H1 (cell line): ENCODE results near the gene KISS1R. TPM values are rescaled to one million over a fixed set of nuclear protein-coding genes. Genes with fewer than 3 reads are reported as not detected.

ENCODE experiments used
- CTCF ChIA-PET: fragments of 300-600 bp; sonication (Branson Sonifier 250); formaldehyde crosslinking; loops from one replicate; lab custom pipeline; 2021; ENCODE audit not compliant: partially characterized antibody; lab: Charles Lee
- POLR2A ChIA-PET: fragments of 300-600 bp; sonication (Branson Sonifier 250); formaldehyde crosslinking; loops from one replicate; lab custom pipeline; 2021; ENCODE audit warnings: inconsistent platforms; ENCODE audit not compliant: partially characterized antibody; lab: Charles Lee
- DNase-seq, 2 experiments: peaks; one replicate each; pipeline versions ENCODE4 v3.0.0 to v3.0.0-alpha.2; 2010 to 2022; ENCODE audit warnings: low spot score in 2 of 2, low read depth in 1 of 2, mixed read lengths in 1 of 2
- FAIRE-seq: peaks from 2 replicates; lab custom pipeline; 2011; peaks lifted over from hg19 to GRCh38; lab: Jason Lieb, UNC
- H2AFZ ChIP-seq: 2 replicates; pipeline ENCODE4 v1.8.1; 2012; ENCODE audit warnings: low read length, inconsistent platforms
- H2AK5ac ChIP-seq: 2 replicates; pipeline ENCODE4 v1.6.1; 2013; ENCODE audit warnings: low read depth, low read length
- H2BK120ac ChIP-seq: replicated peaks from 2 replicates; pipeline ENCODE3; 2013; ENCODE audit warnings: low read depth, low read length, inconsistent platforms
- H2BK12ac ChIP-seq: 2 replicates; pipeline ENCODE4 v1.6.1; 2013; ENCODE audit warnings: low read depth, low read length
- H2BK15ac ChIP-seq: 2 replicates; pipeline ENCODE4 v1.6.1; 2013; ENCODE audit warnings: low read length
- H2BK20ac ChIP-seq: 2 replicates; pipeline ENCODE4 v1.6.1; 2013; ENCODE audit warnings: low read length
- H2BK5ac ChIP-seq: 2 replicates; pipeline ENCODE4 v1.6.1; 2013; ENCODE audit warnings: low read depth, low read length
- H3K14ac ChIP-seq: 2 replicates; pipeline ENCODE4 v1.6.1; 2013; ENCODE audit warnings: inconsistent platforms; ENCODE audit not compliant: insufficient read length
- H3K18ac ChIP-seq: 2 replicates; pipeline ENCODE4 v1.6.1; 2013; ENCODE audit warnings: low read length; ENCODE audit errors: extremely low read depth
- H3K23ac ChIP-seq: 2 replicates; pipeline ENCODE4 v1.6.1; 2013; ENCODE audit warnings: inconsistent platforms; ENCODE audit not compliant: insufficient read length
- H3K23me2 ChIP-seq: 2 replicates; pipeline ENCODE4 v1.6.1; 2013; ENCODE audit warnings: low read depth, low read length
- H3K27ac ChIP-seq: 2 replicates; pipeline ENCODE4 v1.6.1; 2011; ENCODE audit warnings: low read depth, low read length, inconsistent platforms
- H3K27me3 ChIP-seq, 4 experiments: replicated peaks in 1 of 4; 1 replicate in 1 of 4; 2 replicates in 3 of 4; pipeline versions ENCODE4 v1.6.1 to v1.8.1; 2011 to 2013; ENCODE audit warnings: low read length in 3 of 4, mild to moderate bottlenecking in 3 of 4, inconsistent platforms in 2 of 4, mixed read lengths in 2 of 4, moderate library complexity in 1 of 4; ENCODE audit not compliant: control insufficient read depth in 3 of 4, insufficient read depth in 3 of 4; ENCODE audit errors: extremely low read depth in 1 of 4
- H3K36me3 ChIP-seq, 4 experiments: 2 replicates each; pipeline versions ENCODE4 v1.6.1 to v1.8.1; 2011 to 2013; ENCODE audit warnings: mild to moderate bottlenecking in 4 of 4, low read length in 3 of 4, moderate library complexity in 2 of 4, control low read depth in 1 of 4, inconsistent platforms in 1 of 4; ENCODE audit not compliant: insufficient read depth in 4 of 4, control insufficient read depth in 2 of 4
- H3K4ac ChIP-seq: replicated peaks from 2 replicates; pipeline ENCODE3; 2013; ENCODE audit warnings: low read length, low read depth, mixed read lengths, inconsistent platforms; ENCODE audit not compliant: insufficient read length
- H3K4me1 ChIP-seq, 4 experiments: replicated peaks in 1 of 4; 1 replicate in 1 of 4; 2 replicates in 3 of 4; pipeline versions ENCODE4 v1.6.1 to v1.8.1; 2011 to 2013; ENCODE audit warnings: low read length in 3 of 4, inconsistent platforms in 2 of 4, mixed read lengths in 1 of 4; ENCODE audit not compliant: insufficient read depth in 4 of 4, control insufficient read depth in 3 of 4
- H3K4me2 ChIP-seq, 2 experiments: 2 replicates each; pipeline versions ENCODE4 v1.6.1 to v1.8.1; 2011 to 2013; ENCODE audit warnings: low read depth in 2 of 2, low read length in 2 of 2, control low read depth in 1 of 2, inconsistent platforms in 1 of 2, mild to moderate bottlenecking in 1 of 2; ENCODE audit not compliant: insufficient read depth in 1 of 2
- H3K4me3 ChIP-seq, 4 experiments: fragments of 200-600, 300-600 bp in 1 of 4; sonication (generic), shearing (Covaris generic), sonication (Bioruptor Twin) in 1 of 4; 2 replicates each; pipeline versions ENCODE4 v1.5.1 to v1.8.1; 2011 to 2016; ENCODE audit warnings: low read length in 4 of 4, low read depth in 3 of 4, control low read depth in 2 of 4, inconsistent platforms in 2 of 4, mild to moderate bottlenecking in 2 of 4, mixed read lengths in 1 of 4, moderate library complexity in 1 of 4; ENCODE audit not compliant: insufficient read depth in 2 of 4; ENCODE audit errors: extremely low read depth in 1 of 4
- H3K56ac ChIP-seq: replicated peaks from 2 replicates; pipeline ENCODE3; 2013; ENCODE audit warnings: low read depth, mild to moderate bottlenecking, mixed read lengths, low read length, inconsistent platforms; ENCODE audit not compliant: insufficient read length
- H3K79me1 ChIP-seq: 2 replicates; pipeline ENCODE4 v1.6.1; 2013; ENCODE audit warnings: low read depth, low read length, control low read depth
- H3K79me2 ChIP-seq, 2 experiments: 2 replicates each; pipeline versions ENCODE4 v1.6.1 to v1.8.1; 2012 to 2013; ENCODE audit warnings: low read length in 2 of 2, mild to moderate bottlenecking in 2 of 2, inconsistent platforms in 1 of 2; ENCODE audit not compliant: insufficient read depth in 2 of 2, control insufficient read depth in 1 of 2
- H3K9ac ChIP-seq, 4 experiments: replicated peaks in 1 of 4; 1 replicate in 1 of 4; 2 replicates in 3 of 4; pipeline versions ENCODE4 v1.6.1 to v1.8.1; 2011 to 2013; ENCODE audit warnings: low read depth in 3 of 4, low read length in 3 of 4, control low read depth in 2 of 4, mild to moderate bottlenecking in 2 of 4, moderate library complexity in 2 of 4, inconsistent platforms in 1 of 4; ENCODE audit errors: extremely low read depth in 1 of 4
- H3K9me3 ChIP-seq, 2 experiments: 2 replicates each; pipeline versions ENCODE4 v1.6.1 to v1.8.1; 2012 to 2013; ENCODE audit warnings: mild to moderate bottlenecking in 2 of 2, moderate library complexity in 2 of 2, control low read depth in 1 of 2, inconsistent platforms in 1 of 2, low read depth in 1 of 2, low read length in 1 of 2, mixed read lengths in 1 of 2; ENCODE audit not compliant: insufficient read depth in 2 of 2
- H4K20me1 ChIP-seq, 2 experiments: replicated peaks in 1 of 2; 2 replicates each; pipeline versions ENCODE3 to v1.8.1; 2011 to 2013; ENCODE audit warnings: inconsistent platforms in 2 of 2, low read length in 2 of 2, mild to moderate bottlenecking in 1 of 2; ENCODE audit not compliant: insufficient read depth in 2 of 2, control insufficient read depth in 1 of 2
- H4K5ac ChIP-seq: 2 replicates; pipeline ENCODE4 v1.6.1; 2013; ENCODE audit warnings: low read length, low read depth, mixed read lengths, inconsistent platforms; ENCODE audit not compliant: insufficient read length
- H4K8ac ChIP-seq: 2 replicates; pipeline ENCODE4 v1.8.0; 2013; ENCODE audit warnings: mild to moderate bottlenecking, moderate library complexity, low read length, inconsistent platforms; ENCODE audit not compliant: insufficient read depth; ENCODE audit errors: extremely low read depth
- H4K91ac ChIP-seq: replicated peaks from 2 replicates; pipeline ENCODE3; 2013; ENCODE audit warnings: low read length, mixed read lengths, inconsistent platforms; ENCODE audit not compliant: insufficient read length
- JUN ChIP-seq: IDR thresholded peaks from 2 replicates; pipeline ENCODE4 v1.6.1; 2011; ENCODE audit warnings: low read depth, mild to moderate bottlenecking, improper control_type of control experiment, low read length
- KDM5A ChIP-seq: fragments of 200-600 bp; IDR thresholded peaks from 2 replicates; pipeline ENCODE4 v1.7.1; 2012; ENCODE audit warnings: mild to moderate bottlenecking, low read length, inconsistent platforms, mixed read lengths
- NANOG ChIP-seq: IDR thresholded peaks from 2 replicates; pipeline ENCODE4 v1.6.1; 2011; ENCODE audit warnings: low read length, low read depth, mild to moderate bottlenecking, inconsistent platforms; ENCODE audit not compliant: insufficient read depth, poor library complexity, severe bottlenecking
- SP2 ChIP-seq: IDR thresholded peaks from 2 replicates; pipeline ENCODE4 v1.6.1; 2012; ENCODE audit warnings: mild to moderate bottlenecking, low read length, inconsistent platforms
- YY1 ChIP-seq: IDR thresholded peaks from 2 replicates; pipeline ENCODE4 v1.6.1; 2011; ENCODE audit warnings: low read depth, mild to moderate bottlenecking, low read length
- WGBS, 2 experiments: shearing (Covaris generic) in 1 of 2; methylation state at CpG; one replicate each; pipeline versions ENCODE4 v1.1.6 to v1.1.7; 2013 to 2015; ENCODE audit warnings: low lambda C conversion rate in 2 of 2, mixed read lengths in 2 of 2, inconsistent platforms in 1 of 2, low coverage in 1 of 2, missing lambda C conversion rate in 1 of 2; ENCODE audit not compliant: insufficient replicate concordance in 2 of 2, insufficient coverage in 1 of 2, insufficient read length in 1 of 2; ENCODE audit errors: extremely low coverage in 1 of 2, missing lambda C conversion rate in 1 of 2; 5-methylcytosine and 5-hydroxymethylcytosine counted together
- polyA plus RNA-seq, 7 experiments: library from polyadenylated mRNA; depleted of rRNA in 3 of 7; stranded (reverse) in 5 of 7; unstranded in 2 of 7; fragments of >200 nt in 5 of 7; fragments of 200-250 nt in 2 of 7; gene quantifications; 1 replicate in 5 of 7; 2 replicates in 1 of 7; 4 replicates in 1 of 7; pipeline versions ENCODE4 v1.2.1 to v1.2.3, GENCODE V29; 2011 to 2013; ENCODE audit warnings: missing spikeins in 2 of 7, mixed read lengths in 2 of 7
- total RNA-seq: library from RNA; stranded (reverse); fragmentation: NEBNext Ultra II Directional; extraction: Animal tissue kit (Norgen Biotek cat#: 25700); gene quantifications from 2 replicates; pipeline ENCODE4 v1.2.1, GENCODE V29; 2021
- TF ChIP-seq, protein P1 (sequence below): IDR thresholded peaks from 2 replicates; pipeline ENCODE4 v1.6.1; 2012; ENCODE audit warnings: inconsistent platforms

Gene KISS1R
- total and polyA plus RNA-seq, 2 of the 8 experiments (the other 6 are each of a cell fraction or from before 2014, with no cell fraction given): 2.3 to 2.7 TPM

- H3K23me2 ChIP-seq: peaks cover 3% of the 10 kb centered on the region; the same call in 1 of the 2 replicates
- DNase-seq: no peak
- no peak overlapping the region for H4K8ac ChIP-seq
- no peak overlapping the region for H3K23ac ChIP-seq
- no peak overlapping the region for H3K4ac ChIP-seq
- H3K9me3 ChIP-seq: no peaks in the 10 kb centered on the region
- no peaks in the 10 kb centered on the region for H3K27me3 ChIP-seq
- H3K4me2 ChIP-seq: no peak overlapping the region
- TF ChIP-seq JUN (no peak), YY1 (no peak), NANOG (no peak), KDM5A (no peak), SP2 (no peak)
- TF ChIP-seq, protein P1, sequence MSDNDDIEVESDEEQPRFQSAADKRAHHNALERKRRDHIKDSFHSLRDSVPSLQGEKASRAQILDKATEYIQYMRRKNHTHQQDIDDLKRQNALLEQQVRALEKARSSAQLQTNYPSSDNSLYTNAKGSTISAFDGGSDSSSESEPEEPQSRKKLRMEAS: no peak
- no peak overlapping the region for H3K9ac ChIP-seq
- H3K27ac ChIP-seq: no peak overlapping the region
- H3K4me3 ChIP-seq: no peak overlapping the region
- no peak overlapping the region for H2AFZ ChIP-seq
- peaks cover 0 to 10% (median 4%) of the 10 kb centered on the region in 4 experiments; a peak in 4 of 7 replicates for H3K4me1 ChIP-seq
- peaks cover 0 to 26% of the 10 kb centered on the region in 2 experiments; a peak in 2 of 4 replicates for H3K79me2 ChIP-seq
- H3K79me1 ChIP-seq: peaks cover 7% of the 10 kb centered on the region
- no peak overlapping the region for H2BK20ac ChIP-seq
- H3K36me3 ChIP-seq: peaks cover 0 to 11% (median 2%) of the 10 kb centered on the region in 4 experiments; a peak in 2 of 8 replicates
- CTCF ChIA-PET: interaction anchor here (0.7 to 2.2 kb wide), 6 partner anchors 10 to 133 kb away, joined by 3 to 8 read pairs (median 5); partner anchors contain the start of genes KISS1R, MED16 and RNU6-9
- no peak overlapping the region for H3K18ac ChIP-seq
- no peak overlapping the region for H2BK120ac ChIP-seq
- POLR2A ChIA-PET: interaction anchor here (0.6 to 1.4 kb wide), 8 partner anchors 8 to 124 kb away, joined by 3 to 5 read pairs (median 4); partner anchors contain the start of genes PTBP1 and WDR18
- H3K14ac ChIP-seq: no peak overlapping the region
- no peak for FAIRE-seq
- H4K5ac ChIP-seq: no peak overlapping the region
- no peak overlapping the region for H3K56ac ChIP-seq
- no peak overlapping the region for H2BK15ac ChIP-seq
- WGBS, 2 experiments: 91% methylated on average over 28 of the region's 32 CpGs; no CpG with 5 or more reads in 1 of the 2 experiments
- H2AK5ac ChIP-seq: no peak overlapping the region
- H2BK5ac ChIP-seq: no peak overlapping the region
- peaks cover 13 to 33% of the 10 kb centered on the region in 2 experiments for H4K20me1 ChIP-seq
- no peak overlapping the region for H2BK12ac ChIP-seq
- no peak overlapping the region for H4K91ac ChIP-seq
Observed at GRCh38 chr19:903266-903797, 13.8 kb upstream of the KISS1R start.
